Liver (tissue), 9 donors: ENCODE data around the gene CCDC112. TPM values are rescaled to one million over a fixed set of nuclear protein-coding genes. Genes with fewer than 3 reads are reported as not detected.

Experiments used
- DNase-seq: peaks from one replicate; pipeline ENCODE4 v3.0.0-alpha.2; 2017; ENCODE audit warnings: low spot score
- H3K27ac ChIP-seq, 2 donors: one replicate each; pipeline ENCODE4 v1.7.0; 2013; ENCODE audit warnings: inconsistent platforms in 2 of 2, low read length in 2 of 2, control low read depth in 1 of 2, low read depth in 1 of 2, mild to moderate bottlenecking in 1 of 2
- H3K27me3 ChIP-seq, 4 donors: one replicate each; pipeline versions ENCODE4 v1.6.1 to v1.7.0; 2013; ENCODE audit warnings: low read length in 3 of 4, inconsistent platforms in 1 of 4, mild to moderate bottlenecking in 1 of 4, moderate library complexity in 1 of 4; ENCODE audit not compliant: control insufficient read depth in 4 of 4, insufficient read depth in 4 of 4
- H3K36me3 ChIP-seq, 4 donors: one replicate each; pipeline versions ENCODE4 v1.6.1 to v1.7.0; 2013; ENCODE audit warnings: low read length in 3 of 4, mild to moderate bottlenecking in 3 of 4, low read depth in 1 of 4, moderate library complexity in 1 of 4; ENCODE audit not compliant: control insufficient read depth in 4 of 4, insufficient read depth in 3 of 4
- H3K4me1 ChIP-seq, 4 donors: one replicate each; pipeline versions ENCODE4 v1.6.1 to v1.7.0; 2013; ENCODE audit warnings: low read length in 3 of 4, mild to moderate bottlenecking in 3 of 4, moderate library complexity in 1 of 4; ENCODE audit not compliant: control insufficient read depth in 4 of 4, insufficient read depth in 4 of 4
- H3K4me3 ChIP-seq, 3 donors: one replicate each; pipeline versions ENCODE4 v1.6.1 to v1.7.0; 2013; ENCODE audit warnings: low read length in 3 of 3, control low read depth in 1 of 3, low read depth in 1 of 3, mild to moderate bottlenecking in 1 of 3
- H3K9ac ChIP-seq, 2 donors: one replicate each; pipeline ENCODE4 v1.7.0; 2013; ENCODE audit warnings: low read length in 2 of 2, mild to moderate bottlenecking in 2 of 2, moderate library complexity in 2 of 2, control low read depth in 1 of 2, low read depth in 1 of 2
- H3K9me3 ChIP-seq, 4 donors: one replicate each; pipeline versions ENCODE4 v1.6.1 to v1.7.0; 2013; ENCODE audit warnings: low read length in 3 of 4; ENCODE audit not compliant: control insufficient read depth in 4 of 4
- ATF3 ChIP-seq: IDR thresholded peaks from 2 replicates; pipeline ENCODE4 v1.6.1; 2016; ENCODE audit warnings: antibody characterized with exemption
- CTCF ChIP-seq: fragments of 150-350 bp; IDR thresholded peaks from 2 replicates; pipeline ENCODE4 v1.5.1; 2017; ENCODE audit warnings: improper control_type of control experiment, low read depth, low read length; ENCODE audit not compliant: missing input control
- EGR1 ChIP-seq, 2 donors: IDR thresholded peaks; 2 replicates each; pipeline ENCODE4 v1.6.1; 2016 to 2018; ENCODE audit warnings: antibody characterized with exemption in 2 of 2, low read depth in 2 of 2
- FOXA1 ChIP-seq: IDR thresholded peaks from 2 replicates; pipeline ENCODE4 v1.6.1; 2016; ENCODE audit warnings: antibody characterized with exemption
- FOXA2 ChIP-seq: IDR thresholded peaks from 2 replicates; pipeline ENCODE4 v1.6.1; 2016; ENCODE audit warnings: antibody characterized with exemption
- GABPA ChIP-seq, 2 donors: IDR thresholded peaks in 1 of 2; conservative IDR thresholded peaks in 1 of 2; 2 replicates each; pipeline ENCODE4 v1.6.1; 2016; ENCODE audit warnings: antibody characterized with exemption in 2 of 2, mild to moderate bottlenecking in 1 of 2, moderate library complexity in 1 of 2
- HNF4A ChIP-seq, 2 donors: conservative IDR thresholded peaks; 2 replicates each; pipeline ENCODE4 v1.6.1; 2016; ENCODE audit warnings: antibody characterized with exemption in 2 of 2, mild to moderate bottlenecking in 2 of 2
- HNF4G ChIP-seq: IDR thresholded peaks from 2 replicates; pipeline ENCODE4 v1.6.1; 2016; ENCODE audit warnings: antibody characterized with exemption
- JUND ChIP-seq, 2 donors: IDR thresholded peaks; 2 replicates each; pipeline ENCODE4 v1.6.1; 2016; ENCODE audit warnings: antibody characterized with exemption in 2 of 2
- NR2F2 ChIP-seq: IDR thresholded peaks from 2 replicates; pipeline ENCODE4 v1.6.1; 2016; ENCODE audit warnings: antibody characterized with exemption
- RAD21 ChIP-seq, 2 donors: IDR thresholded peaks; 2 replicates each; pipeline ENCODE4 v1.6.1; 2016; ENCODE audit warnings: antibody characterized with exemption in 2 of 2, mild to moderate bottlenecking in 2 of 2
- RXRA ChIP-seq, 2 donors: IDR thresholded peaks; 2 replicates each; pipeline ENCODE4 v1.6.1; 2017 to 2018; ENCODE audit warnings: antibody characterized with exemption in 2 of 2, mild to moderate bottlenecking in 1 of 2
- SP1 ChIP-seq: IDR thresholded peaks from 2 replicates; pipeline ENCODE4 v1.6.1; 2018; ENCODE audit warnings: antibody characterized with exemption, mild to moderate bottlenecking
- TAF1 ChIP-seq: conservative IDR thresholded peaks from 2 replicates; pipeline ENCODE4 v1.6.1; 2016; ENCODE audit warnings: antibody characterized with exemption, mild to moderate bottlenecking
- YY1 ChIP-seq: IDR thresholded peaks from 2 replicates; pipeline ENCODE4 v1.6.1; 2016; ENCODE audit warnings: antibody characterized with exemption, mild to moderate bottlenecking
- WGBS: extraction: QIAGEN DNeasy Blood & Tissue Kit; methylation state at CpG from one replicate; pipeline ENCODE4 v1.1.7; 2013; 5-methylcytosine and 5-hydroxymethylcytosine counted together
- polyA plus RNA-seq, 2 donors: library from polyadenylated mRNA; stranded (reverse) in 1 of 2; unstranded in 1 of 2; fragments of 200-250 nt in 1 of 2; fragments of >200 nt in 1 of 2; fragmentation: Nextera tagmentation in 1 of 2; extraction: Ambion mirVana in 1 of 2; gene quantifications; one replicate each; pipeline versions ENCODE4 v1.2.1 to v1.2.3, GENCODE V29; 2013 to 2015
- total RNA-seq, 2 donors: library from RNA; depleted of rRNA; stranded (reverse); fragments of >200 nt; gene quantifications; one replicate each; pipeline ENCODE4 v1.2.3, GENCODE V29; 2014
- TF ChIP-seq, protein P1 (sequence below): IDR thresholded peaks from 2 replicates; pipeline ENCODE4 v1.6.1; 2016; ENCODE audit warnings: antibody characterized with exemption
- TF ChIP-seq, protein P2 (sequence below): IDR thresholded peaks from 2 replicates; pipeline ENCODE4 v1.6.1; 2016; ENCODE audit warnings: antibody characterized with exemption, mild to moderate bottlenecking
- TF ChIP-seq, protein P3 (sequence below): IDR thresholded peaks from 2 replicates; pipeline ENCODE4 v1.6.1; 2016; ENCODE audit warnings: antibody characterized with exemption
- donor health status: healthy.
- donor health status: healthy.
- donor health status: healthy.
- donor health status: healthy.
- donor health status: healthy.

Gene CCDC112
- total and polyA plus RNA-seq, 4 donors, result 0.75 to 1.6 (median 1.1) TPM

- no peak overlapping the region for H3K9ac ChIP-seq
- WGBS, result 69% methylated on average over 5 of the region's 5 CpGs
- peaks cover 0 to 7% (median 6%) of the 10 kb centered on the region in 4 donors for H3K4me1 ChIP-seq
- no peaks in the 10 kb centered on the region for H3K27me3 ChIP-seq
- DNase-seq, result no peak
- no peak overlapping the region for H3K27ac ChIP-seq
- H3K4me3 ChIP-seq, result peak overlapping the region in 1 of 3 donors; percentile 85
- H3K36me3 ChIP-seq, result no peaks in the 10 kb centered on the region
- TF ChIP-seq GABPA (IDR thresholded peaks at IDR 0.05 in 1 of 2, conservative IDR thresholded peaks at IDR 0.05 in 1 of 2) (no peak), FOXA2 (no peak), EGR1 (IDR thresholded peaks at IDR 0.05; ENCODE audit: low read depth in 2 of 2) (no peak), CTCF (no peak), HNF4G (no peak), SP1 (no peak)
- TF ChIP-seq, protein P1, sequence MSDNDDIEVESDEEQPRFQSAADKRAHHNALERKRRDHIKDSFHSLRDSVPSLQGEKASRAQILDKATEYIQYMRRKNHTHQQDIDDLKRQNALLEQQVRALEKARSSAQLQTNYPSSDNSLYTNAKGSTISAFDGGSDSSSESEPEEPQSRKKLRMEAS, result no peak
- H3K9me3 ChIP-seq, result no peaks in the 10 kb centered on the region
Observed at GRCh38 chr5:115297031-115297430, 577 bp upstream of the CCDC112 start.

DNA sequence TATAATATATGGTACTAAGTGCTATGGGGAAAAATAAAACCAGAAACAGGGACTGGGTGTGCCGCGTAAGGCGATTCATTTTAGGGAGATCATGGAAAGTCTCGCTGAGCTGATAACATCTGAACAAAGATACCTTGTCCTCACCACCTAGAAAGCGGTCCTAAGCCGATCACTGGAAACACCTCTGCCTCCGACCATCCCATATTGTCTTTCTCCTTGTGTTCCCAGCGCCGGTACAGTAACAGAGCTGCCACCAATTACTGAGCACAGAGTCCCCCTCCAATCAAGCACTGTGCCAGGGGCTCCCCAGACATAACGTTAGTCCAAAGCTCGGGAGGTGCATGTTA is 704 bp downstream of the CCDC112 start:
- H3K27me3 ChIP-seq, result no peaks in the 10 kb centered on the region
- TF ChIP-seq GABPA (IDR thresholded peaks at IDR 0.05 in 1 of 2, conservative IDR thresholded peaks at IDR 0.05 in 1 of 2), result no peak
- no peak for TF ChIP-seq SP1
- no peak for TF ChIP-seq HNF4A (conservative IDR thresholded peaks at IDR 0.05)
- no peak for TF ChIP-seq RAD21 (IDR thresholded peaks at IDR 0.05)
- TF ChIP-seq CTCF, result no peak
- TF ChIP-seq, protein P1, result no peak
- no peak for TF ChIP-seq FOXA2
- no peak for TF ChIP-seq NR2F2
- no peak for TF ChIP-seq TAF1
- no peak for TF ChIP-seq RXRA (IDR thresholded peaks at IDR 0.05)
- no peak for TF ChIP-seq JUND (IDR thresholded peaks at IDR 0.05)
- TF ChIP-seq, protein P2, sequence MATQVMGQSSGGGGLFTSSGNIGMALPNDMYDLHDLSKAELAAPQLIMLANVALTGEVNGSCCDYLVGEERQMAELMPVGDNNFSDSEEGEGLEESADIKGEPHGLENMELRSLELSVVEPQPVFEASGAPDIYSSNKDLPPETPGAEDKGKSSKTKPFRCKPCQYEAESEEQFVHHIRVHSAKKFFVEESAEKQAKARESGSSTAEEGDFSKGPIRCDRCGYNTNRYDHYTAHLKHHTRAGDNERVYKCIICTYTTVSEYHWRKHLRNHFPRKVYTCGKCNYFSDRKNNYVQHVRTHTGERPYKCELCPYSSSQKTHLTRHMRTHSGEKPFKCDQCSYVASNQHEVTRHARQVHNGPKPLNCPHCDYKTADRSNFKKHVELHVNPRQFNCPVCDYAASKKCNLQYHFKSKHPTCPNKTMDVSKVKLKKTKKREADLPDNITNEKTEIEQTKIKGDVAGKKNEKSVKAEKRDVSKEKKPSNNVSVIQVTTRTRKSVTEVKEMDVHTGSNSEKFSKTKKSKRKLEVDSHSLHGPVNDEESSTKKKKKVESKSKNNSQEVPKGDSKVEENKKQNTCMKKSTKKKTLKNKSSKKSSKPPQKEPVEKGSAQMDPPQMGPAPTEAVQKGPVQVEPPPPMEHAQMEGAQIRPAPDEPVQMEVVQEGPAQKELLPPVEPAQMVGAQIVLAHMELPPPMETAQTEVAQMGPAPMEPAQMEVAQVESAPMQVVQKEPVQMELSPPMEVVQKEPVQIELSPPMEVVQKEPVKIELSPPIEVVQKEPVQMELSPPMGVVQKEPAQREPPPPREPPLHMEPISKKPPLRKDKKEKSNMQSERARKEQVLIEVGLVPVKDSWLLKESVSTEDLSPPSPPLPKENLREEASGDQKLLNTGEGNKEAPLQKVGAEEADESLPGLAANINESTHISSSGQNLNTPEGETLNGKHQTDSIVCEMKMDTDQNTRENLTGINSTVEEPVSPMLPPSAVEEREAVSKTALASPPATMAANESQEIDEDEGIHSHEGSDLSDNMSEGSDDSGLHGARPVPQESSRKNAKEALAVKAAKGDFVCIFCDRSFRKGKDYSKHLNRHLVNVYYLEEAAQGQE, result no peak
- no peak for TF ChIP-seq ATF3
- no peak for TF ChIP-seq YY1
- TF ChIP-seq FOXA1, result no peak
- TF ChIP-seq EGR1 (IDR thresholded peaks at IDR 0.05; ENCODE audit: low read depth in 2 of 2), result no peak
- TF ChIP-seq, protein P3, sequence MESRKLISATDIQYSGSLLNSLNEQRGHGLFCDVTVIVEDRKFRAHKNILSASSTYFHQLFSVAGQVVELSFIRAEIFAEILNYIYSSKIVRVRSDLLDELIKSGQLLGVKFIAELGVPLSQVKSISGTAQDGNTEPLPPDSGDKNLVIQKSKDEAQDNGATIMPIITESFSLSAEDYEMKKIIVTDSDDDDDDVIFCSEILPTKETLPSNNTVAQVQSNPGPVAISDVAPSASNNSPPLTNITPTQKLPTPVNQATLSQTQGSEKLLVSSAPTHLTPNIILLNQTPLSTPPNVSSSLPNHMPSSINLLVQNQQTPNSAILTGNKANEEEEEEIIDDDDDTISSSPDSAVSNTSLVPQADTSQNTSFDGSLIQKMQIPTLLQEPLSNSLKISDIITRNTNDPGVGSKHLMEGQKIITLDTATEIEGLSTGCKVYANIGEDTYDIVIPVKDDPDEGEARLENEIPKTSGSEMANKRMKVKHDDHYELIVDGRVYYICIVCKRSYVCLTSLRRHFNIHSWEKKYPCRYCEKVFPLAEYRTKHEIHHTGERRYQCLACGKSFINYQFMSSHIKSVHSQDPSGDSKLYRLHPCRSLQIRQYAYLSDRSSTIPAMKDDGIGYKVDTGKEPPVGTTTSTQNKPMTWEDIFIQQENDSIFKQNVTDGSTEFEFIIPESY, result no peak
- TF ChIP-seq HNF4G, result no peak
- H3K4me1 ChIP-seq, result peaks cover 0 to 7% (median 6%) of the 10 kb centered on the region in 4 donors
- H3K36me3 ChIP-seq, result no peaks in the 10 kb centered on the region
- no peak overlapping the region for H3K27ac ChIP-seq
- H3K9me3 ChIP-seq, result no peaks in the 10 kb centered on the region
- H3K4me3 ChIP-seq, result peak overlapping the region; percentile 52 to 89 (median 85)
- DNase-seq, result no peak
- 32% methylated on average over 11 of the region's 11 CpGs for WGBS
- H3K9ac ChIP-seq, result peak overlapping the region; percentile 47 to 58
